G401 (cell line): ENCODE results near the gene PAIP1. TPM values are rescaled to one million over a fixed set of nuclear protein-coding genes. Genes with fewer than 3 reads are reported as not detected.
"Not testable (repeated sequence)": the region's sequence is repeated elsewhere in the genome, so short reads cannot be mapped to it uniquely, and the experiment has no call there.

Experiments
- DNase-seq: peaks from one replicate; pipeline ENCODE4 v3.0.0-alpha.2; 2015; ENCODE audit warnings: low spot score
- in situ Hi-C: cut with HindIII; loops from 2 replicates; pipeline ENCODE4 v1.10.0; 2016; ENCODE audit warnings: low sequenced_read_pairs, mixed read lengths
- total RNA-seq: library from RNA; depleted of rRNA; stranded (reverse); fragments of >200 nt; shearing (Covaris generic); gene quantifications from 2 replicates; pipeline ENCODE4 v1.2.3, GENCODE V29; 2014; rRNA removed

PAIP1 gene
- total RNA-seq = 119 and 135 TPM in 2 replicates

DNA sequence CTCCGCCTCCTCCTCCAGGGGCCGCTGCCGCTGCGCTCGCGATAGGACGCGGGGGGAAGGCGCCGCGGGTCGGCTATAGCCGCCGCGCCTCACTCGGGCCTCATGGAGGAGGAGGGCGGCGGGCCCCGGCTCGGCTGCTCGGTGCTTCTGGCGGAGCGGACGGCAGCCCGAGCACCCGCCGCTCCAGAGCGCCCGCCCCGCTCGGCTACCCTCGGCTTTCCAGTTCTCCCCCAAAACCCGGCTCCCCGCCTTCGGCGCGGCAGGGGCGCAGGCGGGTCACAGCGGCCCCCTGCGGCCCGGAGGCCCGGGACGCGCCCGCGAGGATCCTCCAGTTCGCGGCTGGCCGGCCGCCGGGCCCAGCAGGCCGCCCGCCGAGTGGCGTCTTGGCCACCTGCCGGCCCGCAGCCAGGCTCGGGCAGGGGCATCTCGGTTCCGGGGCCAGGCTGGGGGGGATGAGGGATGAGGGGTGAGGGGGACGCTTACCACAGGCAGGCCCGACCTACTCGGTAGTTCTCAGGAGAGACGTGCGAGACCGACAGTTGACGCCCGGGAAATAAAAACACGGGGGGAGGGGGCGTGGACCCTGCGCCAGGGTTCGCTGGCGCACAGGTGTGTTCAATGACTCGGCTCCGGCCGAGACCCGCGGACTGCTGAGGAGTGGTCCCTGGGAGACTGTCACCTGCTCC, at the start of gene PAIP1:
Gene PAIP1 (minus strand): TSS at position 221 of the 686 bp plus-strand sequence. CDS start 231 bp downstream, outside the sequence.
- in situ Hi-C loops = no loop called here
- peak; percentile 70 for DNase-seq

- in situ Hi-C loops = no loop called here
- no peak for DNase-seq
Measured at GRCh38 chr5:43606351-43606750, 49.5 kb upstream of the PAIP1 start.

DNA sequence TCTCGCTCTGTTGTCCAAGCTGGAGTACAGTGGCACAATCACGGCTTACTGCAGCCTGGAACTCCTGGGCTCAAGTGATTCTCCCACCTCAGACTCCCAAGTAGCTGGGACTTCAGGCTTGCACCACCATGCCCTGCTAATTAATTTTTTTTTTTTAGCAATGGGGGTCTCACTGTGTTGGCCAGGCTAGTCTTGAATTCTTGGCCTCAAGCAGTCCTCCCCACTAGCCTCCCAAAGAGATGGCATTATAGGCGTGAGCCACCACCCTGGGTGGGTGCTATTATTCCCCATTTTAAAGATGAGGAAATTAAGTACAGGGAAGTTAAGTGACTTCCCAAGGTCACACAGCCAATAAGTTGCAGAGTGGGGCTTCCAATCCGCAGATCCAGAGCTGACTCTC, 47.8 kb upstream of the PAIP1 start:
- in situ Hi-C loops = no loop called here
- no peak for DNase-seq

DNA sequence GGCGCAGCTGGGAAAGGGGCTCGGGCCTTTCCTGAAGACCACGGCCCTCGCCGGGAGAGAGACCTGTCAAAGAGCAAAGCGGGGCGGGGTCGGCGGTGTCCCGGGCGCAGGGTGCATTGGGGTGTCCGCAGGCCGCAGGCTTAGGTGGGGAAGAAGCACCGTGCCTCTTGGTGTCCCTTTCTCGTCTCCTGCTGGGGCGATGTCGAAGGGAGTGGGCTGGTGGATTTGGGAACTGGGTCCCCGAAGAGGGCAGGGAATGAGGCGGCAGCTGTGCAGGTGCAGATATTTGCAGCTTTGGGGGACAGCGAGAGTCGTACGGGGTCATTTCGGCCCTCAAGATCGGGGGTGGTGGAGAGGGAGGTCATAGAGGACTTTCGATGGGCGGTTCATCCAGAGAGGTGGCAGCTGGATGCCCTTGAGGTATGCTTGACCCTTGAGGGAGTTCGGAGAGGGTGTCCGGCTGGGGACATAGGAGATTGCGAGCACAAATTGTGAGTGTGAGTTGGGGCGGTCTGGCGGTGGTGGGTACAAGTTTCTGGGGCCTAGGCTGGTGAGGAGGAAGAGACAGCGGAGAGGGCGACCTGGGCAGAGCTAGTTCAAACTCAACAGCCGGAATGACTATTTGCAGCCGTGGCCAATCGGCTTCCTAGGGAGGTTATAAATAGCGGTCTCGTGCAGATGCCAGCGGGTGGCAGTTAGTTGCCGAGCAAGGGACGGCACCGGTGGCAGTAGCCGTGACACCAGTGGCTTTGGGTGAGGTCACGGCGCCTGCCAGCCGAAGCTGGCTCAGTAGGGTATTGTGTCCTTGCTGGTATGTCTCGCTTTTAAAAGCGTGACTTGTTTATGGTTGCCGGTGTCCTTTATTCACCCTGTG, 46.7 kb upstream of the PAIP1 start:
- in situ Hi-C loops = no loop called here
- DNase-seq = peak; percentile 74

DNA sequence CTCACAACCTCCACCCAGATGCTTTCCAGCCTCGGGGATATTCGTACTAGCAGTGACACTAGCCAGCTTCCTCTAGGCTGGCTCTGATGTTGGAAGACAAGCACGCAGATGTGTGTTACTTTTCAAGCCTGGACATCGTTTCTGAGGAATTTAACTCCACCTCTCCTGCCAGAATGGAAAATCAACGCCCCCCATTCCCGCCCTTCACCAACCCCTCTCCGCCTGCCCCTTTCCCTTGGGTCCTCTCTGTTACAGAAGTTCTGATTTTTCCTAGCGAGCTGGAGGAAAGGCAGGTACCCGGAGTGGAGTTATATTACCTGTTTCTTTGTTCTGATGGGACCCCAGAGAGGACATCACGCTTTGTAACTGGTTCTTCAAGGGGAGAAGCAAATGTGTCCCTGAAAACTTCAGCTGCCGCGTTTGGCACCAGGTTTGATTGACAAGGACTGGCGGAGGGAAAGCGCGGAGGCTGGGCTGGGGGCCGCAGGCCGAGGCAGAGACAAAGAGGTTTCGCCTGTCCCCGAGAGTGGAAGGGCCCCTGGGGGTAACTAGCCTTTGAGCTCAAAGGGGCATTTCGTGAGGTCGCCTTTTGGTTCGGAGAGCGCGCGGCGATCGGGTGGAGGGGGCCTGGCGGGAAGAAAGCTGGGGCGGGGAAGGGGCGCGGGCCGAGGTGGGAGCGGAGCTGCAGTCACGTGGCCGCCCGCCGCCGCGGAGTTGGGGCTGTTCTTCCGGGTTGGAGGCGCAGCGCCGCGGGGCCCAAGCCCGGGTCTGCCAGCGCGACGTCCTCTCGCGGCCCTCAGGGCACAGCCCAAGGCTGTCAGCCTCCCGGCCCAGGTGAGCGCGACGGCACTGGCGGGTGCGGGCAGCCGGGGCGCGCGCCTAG, 45.8 kb upstream of the PAIP1 start, which contains the start of gene NNT:
Gene NNT (plus strand): TSS at position 720 of the 883 bp plus-strand sequence. CDS start 6,016 bp downstream, outside the sequence.
- in situ Hi-C loops = no loop called here
- peak; percentile 67 for DNase-seq

DNA sequence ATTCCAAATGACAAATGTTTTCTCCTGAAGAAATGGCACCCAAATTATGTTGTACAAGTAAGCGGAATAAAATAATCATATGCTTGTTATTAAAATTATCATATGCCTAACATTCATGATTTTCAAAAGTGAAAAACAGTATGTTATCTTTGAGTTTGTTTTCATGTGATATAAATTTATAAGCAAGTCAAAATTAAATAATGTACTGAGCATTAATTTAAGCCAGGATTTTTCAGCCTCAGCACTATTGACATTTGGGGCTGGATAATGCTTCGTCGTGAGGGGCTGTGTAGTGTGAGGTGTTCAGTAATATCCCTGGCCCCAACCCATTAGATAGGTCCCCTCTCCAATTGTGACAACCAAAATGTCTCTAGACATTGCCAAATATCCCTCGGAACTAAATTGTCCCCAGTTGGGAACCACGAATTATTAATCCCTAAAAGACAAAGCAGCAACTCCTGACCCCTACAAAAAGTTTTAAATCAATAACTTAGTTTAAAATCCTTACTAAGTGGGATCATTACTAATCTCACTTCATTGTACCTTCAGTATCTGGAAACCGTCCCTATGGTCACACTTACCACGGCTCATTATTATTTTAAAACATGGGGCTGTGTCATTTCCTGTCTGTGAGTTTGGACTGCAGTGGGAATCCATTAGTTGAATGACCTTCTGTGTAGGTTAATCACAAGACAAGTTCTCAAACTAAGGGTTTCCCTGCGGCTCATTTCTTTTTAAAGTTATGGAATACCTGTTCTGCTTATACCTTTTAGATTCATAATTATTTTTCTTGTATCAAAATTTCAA, 44.8 kb upstream of the PAIP1 start:
- DNase-seq = no peak
- in situ Hi-C loops = no loop called here

- in situ Hi-C loops = not testable (repeated sequence)
Measured at GRCh38 chr5:43598927-43599326, 42.0 kb upstream of the PAIP1 start.

GRCh38 chr5:43592363-43592762, 35.5 kb upstream of the PAIP1 start:
- in situ Hi-C loops = no loop called here
- DNase-seq = no peak

More at GRCh38 chr5:43598927-43599326, 42.0 kb upstream of the PAIP1 start:
- DNase-seq = not testable (repeated sequence)

DNA sequence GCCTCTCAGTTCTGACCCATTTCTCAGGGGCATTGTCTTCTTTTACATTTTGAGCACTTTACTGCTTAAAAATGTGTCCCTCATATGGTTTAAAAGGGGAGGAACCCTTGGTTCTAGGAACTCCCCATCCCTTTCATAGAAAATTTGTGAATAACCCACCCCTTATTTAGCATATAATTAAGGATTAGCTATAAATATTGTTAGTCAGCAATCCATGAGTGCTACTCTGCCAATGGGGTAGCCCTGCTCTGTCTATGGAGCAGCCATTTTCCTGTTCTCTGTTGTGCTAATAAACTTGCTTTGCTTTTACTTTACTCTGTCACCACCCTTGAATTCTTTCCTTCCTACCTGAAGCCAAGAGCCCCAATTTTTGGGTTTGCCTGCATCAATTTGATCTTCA, 33.8 kb upstream of the PAIP1 start:
- in situ Hi-C loops = no loop called here
- DNase-seq = no peak

DNA sequence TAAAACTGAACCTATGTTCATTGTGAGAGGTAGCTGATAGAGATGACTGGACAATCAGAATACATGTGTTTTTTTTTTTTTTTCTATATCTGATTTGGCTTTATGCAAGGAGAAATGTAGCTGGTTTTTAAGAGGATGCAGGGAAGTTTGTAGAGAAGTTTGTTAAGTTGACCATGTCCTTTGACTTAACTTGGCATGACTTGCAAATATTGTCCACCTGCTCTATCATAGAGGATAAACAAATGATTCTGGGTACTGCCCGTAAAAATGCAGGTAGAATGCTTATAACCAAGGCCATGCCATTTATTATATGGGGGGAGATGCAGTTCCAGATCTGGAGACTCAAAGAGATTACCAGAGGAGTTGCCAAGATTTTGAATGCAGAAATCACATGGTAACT, 32.4 kb upstream of the PAIP1 start:
- in situ Hi-C loops = no loop called here
- no peak for DNase-seq

DNA sequence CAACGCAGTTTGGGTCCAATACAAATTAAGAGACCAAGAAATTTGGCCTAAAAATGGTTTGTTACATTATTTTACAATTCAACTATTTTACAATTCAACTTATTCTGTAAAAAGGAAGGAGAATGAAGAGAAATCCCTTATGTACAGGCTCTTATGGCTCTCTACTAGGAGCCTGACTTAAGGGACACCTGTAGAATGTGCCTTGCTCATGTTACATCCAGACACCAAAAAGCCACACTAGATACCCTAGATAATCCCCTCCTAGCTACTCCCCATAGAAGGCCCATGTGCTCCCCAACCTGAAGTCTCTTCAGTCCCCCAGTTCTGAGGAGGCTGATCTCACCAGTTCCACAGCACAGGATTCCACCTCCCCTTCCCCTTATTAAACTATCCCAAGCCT, 32.0 kb upstream of the PAIP1 start:
- no peak for DNase-seq
- in situ Hi-C loops = no loop called here

DNA sequence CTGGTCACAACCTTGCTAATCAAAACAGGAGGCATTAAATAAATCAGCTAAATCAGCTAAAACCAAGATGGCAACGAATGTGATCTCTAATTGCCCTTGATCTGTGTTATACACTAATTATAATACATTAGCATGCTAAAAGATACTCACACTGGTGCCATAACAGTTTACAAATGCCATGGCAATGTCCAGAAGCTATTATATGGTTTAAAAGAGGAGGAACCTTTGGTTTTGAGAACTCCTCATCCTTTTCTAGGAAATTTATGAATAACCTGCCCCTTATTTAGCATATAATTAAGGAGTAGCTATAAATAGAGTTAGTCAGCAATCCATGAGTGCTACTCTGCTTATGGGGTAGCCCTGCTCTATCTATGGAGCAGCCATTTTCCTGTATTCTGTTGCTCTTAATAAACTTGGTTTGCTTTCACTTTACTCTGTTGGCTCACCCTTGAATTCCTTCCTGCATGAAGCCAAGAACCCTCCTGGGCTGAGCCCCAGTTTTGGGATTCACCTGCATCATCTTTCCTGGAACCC, 27.4 kb upstream of the PAIP1 start:
- DNase-seq = no peak
- in situ Hi-C loops = no loop called here

DNA sequence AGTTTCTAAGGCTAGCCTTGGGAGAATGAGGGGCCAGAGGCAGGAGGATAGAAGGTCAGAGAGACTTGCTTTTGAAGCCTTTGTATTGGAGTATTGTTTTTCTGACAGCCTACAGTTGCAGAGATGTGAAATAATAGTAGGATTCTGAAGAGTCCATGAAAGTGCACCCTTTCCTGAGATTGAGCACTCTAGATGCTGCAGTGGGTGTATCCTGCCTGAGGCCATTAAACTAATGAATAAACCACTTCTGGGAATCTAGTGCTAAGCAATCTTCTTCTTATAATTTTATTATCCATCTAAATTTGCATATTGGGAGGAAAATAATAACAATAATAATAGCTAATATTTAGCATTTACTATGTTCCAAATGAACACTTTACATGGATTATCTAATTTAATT, 26.8 kb upstream of the PAIP1 start:
- no peak for DNase-seq
- in situ Hi-C loops = no loop called here

- in situ Hi-C loops = no loop called here
- no peak for DNase-seq
Measured at GRCh38 chr5:43582082-43583005, 25.5 kb upstream of the PAIP1 start.

DNA sequence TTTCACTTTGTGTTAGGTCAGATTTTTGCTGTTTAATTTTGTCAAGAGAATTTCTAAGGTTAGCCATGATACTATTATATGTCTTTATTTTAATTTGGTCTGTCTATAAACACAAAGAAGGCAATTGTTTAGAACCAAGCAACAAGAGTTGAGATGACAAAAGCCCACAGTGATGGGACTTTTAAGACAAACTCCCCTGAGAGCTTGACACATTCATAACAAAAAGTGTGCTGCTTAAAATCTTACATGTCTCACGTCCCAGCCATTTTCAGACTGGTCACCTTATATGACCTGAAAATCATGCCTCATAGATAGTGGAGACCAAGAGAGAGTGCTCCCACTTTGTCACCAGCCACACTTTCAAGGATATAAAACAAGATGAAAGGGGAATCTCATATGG, 24.5 kb upstream of the PAIP1 start:
- in situ Hi-C loops = no loop called here
- no peak for DNase-seq

- DNase-seq, in situ Hi-C loops: not testable (repeated sequence)
Measured at GRCh38 chr5:43580402-43581210, 23.7 kb upstream of the PAIP1 start.

DNA sequence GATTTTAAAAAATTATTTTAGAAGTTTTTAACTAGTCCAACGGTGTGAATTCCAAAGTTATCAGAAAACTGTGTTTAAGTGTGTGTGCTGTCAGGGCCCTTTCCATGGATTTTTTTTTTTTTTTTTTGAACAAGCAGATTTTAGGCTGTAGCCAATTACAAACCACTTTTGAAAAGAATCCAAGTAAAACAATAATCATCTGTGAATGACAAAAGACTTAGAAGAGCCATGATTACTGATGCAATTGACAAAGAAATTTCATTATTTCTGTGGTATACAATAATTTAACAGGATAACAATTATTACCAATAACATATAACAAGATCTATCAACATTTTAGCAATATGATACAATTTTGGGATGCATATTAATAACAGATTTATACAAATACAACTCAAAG, 16.2 kb upstream of the PAIP1 start:
- in situ Hi-C loops = no loop called here
- DNase-seq = no peak
